ENCODE measurements around the gene PRKN.

GRCh38 chr6:162244031-162244430, 483.5 kb downstream of the PRKN start:
- no peak for TF ChIP-seq CTCF (IDR thresholded peaks at IDR 0.05)
- TF ChIP-seq POLR2A (IDR thresholded peaks at IDR 0.05): no peak
